Panc1 (cell line): Measurements from ENCODE around the gene UTP20. TPM values are rescaled to one million over a fixed set of nuclear protein-coding genes. Genes with fewer than 3 reads are reported as not detected.

ENCODE experiments used
- ATAC-seq: fragments of 200-7000 bp; cut with Tn5 transposase; 2 replicates; pipeline ENCODE4 v1.9.1; 2020; ENCODE audit warnings: mild to moderate bottlenecking, moderate library complexity
- BruUV-seq: library from RNA; stranded (reverse); fragments of 400-500 nt; replicated peaks from 2 replicates; lab custom pipeline; 2021; lab: Mats Ljungman, UMichigan
- CTCF ChIA-PET: fragments of 300-600 bp; sonication (Branson Sonifier 250); formaldehyde crosslinking; loops from one replicate; lab custom pipeline; 2022; ENCODE audit warnings: antibody characterized with exemption; lab: Charles Lee
- POLR2A ChIA-PET: fragments of 300-600 bp; sonication (Branson Sonifier 250); formaldehyde crosslinking; loops from one replicate; lab custom pipeline; 2022; ENCODE audit warnings: antibody characterized with exemption; lab: Charles Lee
- DNase-seq: peaks from one replicate; pipeline ENCODE4 v3.0.0-alpha.2; 2010; ENCODE audit warnings: low read depth, low spot score
- H3K27ac ChIP-seq: 2 replicates; pipeline ENCODE4 v1.5.1; 2011; ENCODE audit warnings: mild to moderate bottlenecking, low read length, inconsistent platforms
- H3K27me3 ChIP-seq: fragments of 200-500 bp; sonication (Bioruptor generic); 2 replicates; pipeline ENCODE4 v1.6.0; 2014; ENCODE audit warnings: low read length, inconsistent platforms; ENCODE audit not compliant: control insufficient read depth, insufficient read depth
- H3K36me3 ChIP-seq: fragments of 200-500 bp; sonication (Bioruptor generic); 2 replicates; pipeline ENCODE4 v1.5.1; 2014; ENCODE audit warnings: inconsistent platforms, mild to moderate bottlenecking, low read length, moderate library complexity; ENCODE audit not compliant: control insufficient read depth, insufficient read depth
- H3K4me1 ChIP-seq: 2 replicates; pipeline ENCODE4 v1.5.1; 2011; ENCODE audit warnings: inconsistent platforms, mild to moderate bottlenecking, low read length, moderate library complexity; ENCODE audit not compliant: control insufficient read depth, insufficient read depth
- H3K4me3 ChIP-seq, 2 experiments: 2 replicates each; pipeline ENCODE4 v1.5.1; 2011 to 2012; ENCODE audit warnings: low read depth in 2 of 2, low read length in 2 of 2, mild to moderate bottlenecking in 2 of 2, inconsistent platforms in 1 of 2, moderate library complexity in 1 of 2
- H3K9me3 ChIP-seq: fragments of 200-500 bp; sonication (Bioruptor generic); 2 replicates; pipeline ENCODE4 v1.5.1; 2014; ENCODE audit warnings: low read depth, mild to moderate bottlenecking, inconsistent platforms, low read length, moderate library complexity; ENCODE audit not compliant: control insufficient read depth, insufficient read depth
- POLR2AphosphoS5 ChIP-seq: IDR thresholded peaks from 2 replicates; pipeline ENCODE4 v1.6.1; 2012; ENCODE audit warnings: mild to moderate bottlenecking, low read depth, low read length, moderate library complexity
- SIN3A ChIP-seq: IDR thresholded peaks from 2 replicates; pipeline ENCODE4 v1.6.1; 2012; ENCODE audit warnings: low read depth, mild to moderate bottlenecking, low read length, moderate library complexity, borderline replicate concordance; ENCODE audit not compliant: insufficient read depth
- TCF7L2 ChIP-seq: IDR thresholded peaks from 2 replicates; pipeline ENCODE4 v1.6.1; 2011; ENCODE audit warnings: mild to moderate bottlenecking, low read depth, low read length, inconsistent platforms
- in situ Hi-C: cut with HindIII; loops from 2 replicates; pipeline ENCODE4 v1.10.0; 2016; ENCODE audit warnings: low sequenced_read_pairs, low pct_unique_long_range_greater_than_20kb
- intact Hi-C: fragments of 100-400 bp; cut with micrococcal nuclease; formaldehyde crosslinking; loops from one replicate; pipeline ENCODE4 v1.10.0; 2022; ENCODE audit not compliant: unreplicated experiment
- total RNA-seq: library from RNA; stranded (reverse); gene quantifications from one replicate; pipeline ENCODE4 v1.2.1, GENCODE V29; 2021; ENCODE audit not compliant: unreplicated experiment
- TF ChIP-seq, protein P1 (sequence below): fragments of 450-650 bp; IDR thresholded peaks from 2 replicates; pipeline ENCODE4 v1.5.1; 2017; ENCODE audit warnings: mild to moderate bottlenecking
- TF ChIP-seq, protein P2 (sequence below), 2 experiments: IDR thresholded peaks; 2 replicates each; pipeline ENCODE4 v1.6.1; 2011 to 2012; ENCODE audit warnings: low read depth in 2 of 2, control low read depth in 1 of 2, low read length in 1 of 2, mild to moderate bottlenecking in 1 of 2, moderate library complexity in 1 of 2; ENCODE audit not compliant: insufficient read depth in 1 of 2

The UTP20 gene
- total RNA-seq, 1 experiment from 2014 or later: 33.5 TPM

DNA sequence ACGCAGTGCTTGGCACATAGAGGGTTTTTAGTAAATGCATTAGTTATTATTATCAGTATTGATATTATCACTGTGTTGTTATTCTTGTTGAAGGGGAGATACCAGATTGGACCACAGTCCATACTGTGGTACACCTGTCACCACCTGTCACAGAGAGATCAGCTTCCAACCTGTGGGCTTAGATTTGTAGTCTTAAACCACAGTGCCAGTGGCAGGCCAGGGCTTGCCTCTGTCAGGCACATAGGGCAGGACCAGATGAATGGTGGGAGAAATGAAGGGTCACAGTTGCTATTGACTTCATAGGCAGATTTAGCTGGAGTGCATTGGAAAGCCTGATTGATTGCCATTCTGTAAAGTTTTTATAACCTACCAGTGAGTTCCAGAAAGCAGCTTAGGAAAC, 92.5 kb downstream of the UTP20 start:
- no TSS peak for BruUV-seq
- peaks cover 33% of the 10 kb centered on the region for H3K36me3 ChIP-seq
- in situ Hi-C loops: no loop called here
- H3K4me3 ChIP-seq: no peak overlapping the region
- no peaks in the 10 kb centered on the region for H3K4me1 ChIP-seq
- intact Hi-C loops: no loop called here
- ChIA-PET POLR2A (no interaction called here), CTCF (no interaction called here)
- H3K9me3 ChIP-seq: no peaks in the 10 kb centered on the region
- DNase-seq (no peak), ATAC-seq (no peak)
- H3K27me3 ChIP-seq: no peaks in the 10 kb centered on the region
- TF ChIP-seq POLR2AphosphoS5 (no peak), TCF7L2 (no peak), SIN3A (no peak)
- TF ChIP-seq, protein P1, sequence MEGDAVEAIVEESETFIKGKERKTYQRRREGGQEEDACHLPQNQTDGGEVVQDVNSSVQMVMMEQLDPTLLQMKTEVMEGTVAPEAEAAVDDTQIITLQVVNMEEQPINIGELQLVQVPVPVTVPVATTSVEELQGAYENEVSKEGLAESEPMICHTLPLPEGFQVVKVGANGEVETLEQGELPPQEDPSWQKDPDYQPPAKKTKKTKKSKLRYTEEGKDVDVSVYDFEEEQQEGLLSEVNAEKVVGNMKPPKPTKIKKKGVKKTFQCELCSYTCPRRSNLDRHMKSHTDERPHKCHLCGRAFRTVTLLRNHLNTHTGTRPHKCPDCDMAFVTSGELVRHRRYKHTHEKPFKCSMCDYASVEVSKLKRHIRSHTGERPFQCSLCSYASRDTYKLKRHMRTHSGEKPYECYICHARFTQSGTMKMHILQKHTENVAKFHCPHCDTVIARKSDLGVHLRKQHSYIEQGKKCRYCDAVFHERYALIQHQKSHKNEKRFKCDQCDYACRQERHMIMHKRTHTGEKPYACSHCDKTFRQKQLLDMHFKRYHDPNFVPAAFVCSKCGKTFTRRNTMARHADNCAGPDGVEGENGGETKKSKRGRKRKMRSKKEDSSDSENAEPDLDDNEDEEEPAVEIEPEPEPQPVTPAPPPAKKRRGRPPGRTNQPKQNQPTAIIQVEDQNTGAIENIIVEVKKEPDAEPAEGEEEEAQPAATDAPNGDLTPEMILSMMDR: no peak
- TF ChIP-seq, protein P2, sequence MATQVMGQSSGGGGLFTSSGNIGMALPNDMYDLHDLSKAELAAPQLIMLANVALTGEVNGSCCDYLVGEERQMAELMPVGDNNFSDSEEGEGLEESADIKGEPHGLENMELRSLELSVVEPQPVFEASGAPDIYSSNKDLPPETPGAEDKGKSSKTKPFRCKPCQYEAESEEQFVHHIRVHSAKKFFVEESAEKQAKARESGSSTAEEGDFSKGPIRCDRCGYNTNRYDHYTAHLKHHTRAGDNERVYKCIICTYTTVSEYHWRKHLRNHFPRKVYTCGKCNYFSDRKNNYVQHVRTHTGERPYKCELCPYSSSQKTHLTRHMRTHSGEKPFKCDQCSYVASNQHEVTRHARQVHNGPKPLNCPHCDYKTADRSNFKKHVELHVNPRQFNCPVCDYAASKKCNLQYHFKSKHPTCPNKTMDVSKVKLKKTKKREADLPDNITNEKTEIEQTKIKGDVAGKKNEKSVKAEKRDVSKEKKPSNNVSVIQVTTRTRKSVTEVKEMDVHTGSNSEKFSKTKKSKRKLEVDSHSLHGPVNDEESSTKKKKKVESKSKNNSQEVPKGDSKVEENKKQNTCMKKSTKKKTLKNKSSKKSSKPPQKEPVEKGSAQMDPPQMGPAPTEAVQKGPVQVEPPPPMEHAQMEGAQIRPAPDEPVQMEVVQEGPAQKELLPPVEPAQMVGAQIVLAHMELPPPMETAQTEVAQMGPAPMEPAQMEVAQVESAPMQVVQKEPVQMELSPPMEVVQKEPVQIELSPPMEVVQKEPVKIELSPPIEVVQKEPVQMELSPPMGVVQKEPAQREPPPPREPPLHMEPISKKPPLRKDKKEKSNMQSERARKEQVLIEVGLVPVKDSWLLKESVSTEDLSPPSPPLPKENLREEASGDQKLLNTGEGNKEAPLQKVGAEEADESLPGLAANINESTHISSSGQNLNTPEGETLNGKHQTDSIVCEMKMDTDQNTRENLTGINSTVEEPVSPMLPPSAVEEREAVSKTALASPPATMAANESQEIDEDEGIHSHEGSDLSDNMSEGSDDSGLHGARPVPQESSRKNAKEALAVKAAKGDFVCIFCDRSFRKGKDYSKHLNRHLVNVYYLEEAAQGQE (IDR thresholded peaks at IDR 0.05; ENCODE audit: insufficient read depth in 1 of 2, low read depth in 2 of 2, low read length in 1 of 2): no peak
- H3K27ac ChIP-seq: no peak overlapping the region

DNA sequence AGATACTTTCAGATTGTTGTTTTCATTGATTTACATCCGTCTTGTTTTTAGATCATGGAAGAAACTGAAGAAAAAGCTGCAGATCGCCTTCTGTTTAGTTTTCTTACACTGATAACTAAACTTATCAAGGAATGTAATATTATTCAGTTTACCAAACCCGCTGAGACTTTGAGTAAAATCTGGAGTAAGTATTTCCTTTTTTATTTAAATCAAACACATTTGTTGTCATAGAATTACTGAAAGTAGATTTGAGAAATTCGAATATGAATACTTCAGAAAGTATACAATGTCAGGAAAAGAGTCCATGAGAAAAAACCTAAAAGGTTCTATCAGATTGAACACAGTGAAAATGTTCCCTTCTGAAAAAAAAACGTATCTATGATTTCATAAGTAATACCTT, 95.7 kb downstream of the UTP20 start:
- no peak for TF ChIP-seq POLR2AphosphoS5
- no peak for TF ChIP-seq SIN3A
- TF ChIP-seq, protein P2 (IDR thresholded peaks at IDR 0.05; ENCODE audit: insufficient read depth in 1 of 2, low read depth in 2 of 2, low read length in 1 of 2): no peak
- Histone ChIP-seq H3K9me3 (no peaks in the 10 kb centered on the region), H3K4me1 (no peaks in the 10 kb centered on the region), H3K27me3 (no peaks in the 10 kb centered on the region), H3K27ac (no peak overlapping the region), H3K4me3 (no peak overlapping the region), H3K36me3 (peaks cover 31% of the 10 kb centered on the region)
- intact Hi-C loops (no loop called here), in situ Hi-C loops (no loop called here)
- DNase-seq: no peak
- ChIA-PET POLR2A (no interaction called here), CTCF (no interaction called here)
- ATAC-seq: no peak
- BruUV-seq: no TSS peak
